ENCODE results near the gene CLCN3.
A peak's percentile ranks its signal among the peaks of the same experiment; 100 is the strongest.

Gene CLCN3

DNA sequence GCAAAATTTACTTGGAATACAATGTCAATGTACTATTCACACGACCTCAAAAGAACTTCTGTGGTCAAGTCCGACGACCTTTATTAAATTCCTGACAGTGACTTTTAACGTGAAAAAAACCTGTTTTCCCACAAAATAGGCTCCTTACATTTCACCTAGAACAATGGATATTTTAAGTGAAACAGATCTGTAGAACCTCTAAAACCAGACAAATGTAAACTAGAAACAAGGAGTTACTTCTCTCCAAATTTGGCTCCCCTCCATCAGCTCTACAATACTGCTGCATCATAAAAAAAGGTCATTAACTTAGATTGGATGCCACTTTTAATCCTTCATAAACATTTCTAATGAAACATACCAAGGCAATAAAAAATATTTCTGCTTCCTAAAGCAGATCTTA lies 9.2 kb upstream of the CLCN3 start:
- no peak for DNase-seq (ENCODE audit: insufficient read length, low spot score)
- TF ChIP-seq, protein P1, sequence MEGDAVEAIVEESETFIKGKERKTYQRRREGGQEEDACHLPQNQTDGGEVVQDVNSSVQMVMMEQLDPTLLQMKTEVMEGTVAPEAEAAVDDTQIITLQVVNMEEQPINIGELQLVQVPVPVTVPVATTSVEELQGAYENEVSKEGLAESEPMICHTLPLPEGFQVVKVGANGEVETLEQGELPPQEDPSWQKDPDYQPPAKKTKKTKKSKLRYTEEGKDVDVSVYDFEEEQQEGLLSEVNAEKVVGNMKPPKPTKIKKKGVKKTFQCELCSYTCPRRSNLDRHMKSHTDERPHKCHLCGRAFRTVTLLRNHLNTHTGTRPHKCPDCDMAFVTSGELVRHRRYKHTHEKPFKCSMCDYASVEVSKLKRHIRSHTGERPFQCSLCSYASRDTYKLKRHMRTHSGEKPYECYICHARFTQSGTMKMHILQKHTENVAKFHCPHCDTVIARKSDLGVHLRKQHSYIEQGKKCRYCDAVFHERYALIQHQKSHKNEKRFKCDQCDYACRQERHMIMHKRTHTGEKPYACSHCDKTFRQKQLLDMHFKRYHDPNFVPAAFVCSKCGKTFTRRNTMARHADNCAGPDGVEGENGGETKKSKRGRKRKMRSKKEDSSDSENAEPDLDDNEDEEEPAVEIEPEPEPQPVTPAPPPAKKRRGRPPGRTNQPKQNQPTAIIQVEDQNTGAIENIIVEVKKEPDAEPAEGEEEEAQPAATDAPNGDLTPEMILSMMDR (IDR thresholded peaks at IDR 0.05; ENCODE audit: insufficient read depth, missing control alignments), result no peak
- FAIRE-seq, result no peak

- TF ChIP-seq, protein P1 (IDR thresholded peaks at IDR 0.05; ENCODE audit: insufficient read depth, missing control alignments), result no peak
- peak; percentile 47 for DNase-seq (ENCODE audit: insufficient read length, low spot score)
- FAIRE-seq, result no peak
These were observed 8.1 kb upstream of the CLCN3 start, which contains the start of gene NEK1 for GRCh38 chr4:169611991-169612870. TSS of gene NEK1 (minus strand) at chr4:169612583. CDS start at chr4:169602630, 9,953 bp downstream.

DNA sequence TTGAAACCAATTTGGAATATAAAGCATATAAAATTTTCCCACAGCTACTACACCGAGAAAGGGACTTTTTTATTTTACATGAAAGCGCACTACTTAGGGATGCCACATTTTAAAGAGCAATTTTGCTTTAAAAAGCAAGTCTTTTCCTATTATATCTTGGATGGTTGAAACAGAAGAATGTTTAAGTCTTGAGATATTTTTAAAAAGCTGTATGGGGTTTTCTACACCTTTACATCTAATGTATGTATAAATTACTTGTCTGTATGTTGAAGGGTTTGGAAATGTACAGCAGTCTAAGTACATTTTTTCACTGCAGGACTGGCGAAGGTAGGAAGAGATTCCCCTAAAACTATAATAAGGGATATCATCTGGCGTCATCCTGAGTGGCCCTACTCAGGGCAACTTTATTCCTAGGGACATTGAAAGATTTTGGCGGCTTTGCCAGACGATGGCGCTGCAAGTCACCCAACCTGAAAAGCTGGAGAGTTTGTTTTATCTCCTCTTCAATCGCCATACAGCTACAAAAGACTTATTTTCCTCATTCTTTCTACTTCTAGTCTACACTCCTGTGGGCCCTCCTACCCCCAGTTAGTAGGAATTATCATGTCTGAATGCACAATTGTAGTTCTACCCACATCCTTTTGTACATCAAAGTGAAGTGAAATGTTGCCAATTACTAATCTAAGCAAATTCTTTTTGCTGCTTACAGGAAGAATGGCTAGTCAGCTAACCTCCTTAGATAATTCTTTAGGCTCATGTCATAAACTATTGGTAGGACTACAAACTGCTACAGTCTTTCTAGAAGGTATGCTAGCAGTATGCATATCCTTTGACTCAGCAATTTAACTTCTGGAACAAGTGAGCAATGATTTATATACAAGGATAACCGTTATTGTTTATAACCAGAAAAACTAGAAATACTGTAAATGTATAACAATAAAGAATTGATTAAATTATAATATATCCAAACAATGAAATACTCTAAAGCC lies 7.2 kb upstream of the CLCN3 start:
- DNase-seq (ENCODE audit: insufficient read length, low spot score) (no peak), FAIRE-seq (no peak)
- TF ChIP-seq, protein P1 (IDR thresholded peaks at IDR 0.05; ENCODE audit: insufficient read depth, missing control alignments), result peak; percentile 86

DNA sequence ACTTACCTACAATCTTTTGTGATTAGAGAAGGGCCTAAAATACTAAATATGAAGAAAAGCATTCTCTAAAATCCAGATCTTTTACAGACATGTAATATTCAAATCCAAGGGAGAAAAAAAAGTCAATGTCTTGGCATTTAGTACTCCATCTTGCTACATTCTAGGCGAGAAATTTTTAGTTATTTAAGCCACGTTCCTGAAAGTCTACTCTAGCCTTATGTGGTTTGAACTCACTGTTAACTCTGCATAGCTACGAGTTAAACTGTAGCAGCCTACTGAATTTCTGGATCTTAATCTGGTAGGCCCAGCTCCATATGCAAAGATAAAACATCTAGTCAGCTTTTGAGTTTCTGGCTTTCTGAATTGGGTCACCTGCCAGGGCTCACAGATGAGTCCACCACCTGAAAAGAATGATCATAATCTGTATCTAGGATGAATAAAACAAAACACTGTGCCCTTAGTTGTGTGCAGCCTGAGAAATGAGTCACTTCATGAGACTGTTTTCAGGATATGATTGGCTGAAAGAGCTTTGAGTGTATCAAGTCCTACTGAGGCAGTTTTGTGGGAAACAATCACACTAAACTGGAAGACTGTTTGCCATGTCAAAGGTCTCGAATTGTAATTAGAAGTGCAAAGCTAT lies 4.8 kb upstream of the CLCN3 start:
- FAIRE-seq (no peak), DNase-seq (ENCODE audit: insufficient read length, low spot score) (no peak)
- TF ChIP-seq, protein P1 (IDR thresholded peaks at IDR 0.05; ENCODE audit: insufficient read depth, missing control alignments), result no peak

DNA sequence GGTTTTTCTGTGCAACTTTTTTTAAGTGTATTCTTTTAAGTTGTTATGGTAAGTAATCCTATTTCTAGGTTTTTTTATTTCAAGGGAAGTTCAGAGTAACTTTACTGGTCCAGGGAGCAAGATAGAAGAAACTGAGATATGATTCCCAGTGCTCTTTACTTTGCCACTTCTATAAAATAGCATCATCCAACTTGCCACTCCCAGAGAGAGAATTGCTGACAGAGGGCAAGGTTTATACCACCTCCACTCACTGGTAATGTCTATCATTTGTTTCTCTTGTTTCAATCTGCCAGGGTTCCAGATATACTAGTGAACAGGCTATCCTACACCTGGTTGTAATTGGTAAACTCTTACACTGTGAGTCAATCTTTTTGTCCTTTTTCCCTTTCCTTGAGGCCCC lies 3.5 kb upstream of the CLCN3 start:
- no peak for DNase-seq (ENCODE audit: insufficient read length, low spot score)
- FAIRE-seq, result no peak
- TF ChIP-seq, protein P1 (IDR thresholded peaks at IDR 0.05; ENCODE audit: insufficient read depth, missing control alignments), result no peak

GRCh38 chr4:169617306-169617705 lies 3.1 kb upstream of the CLCN3 start:
- FAIRE-seq (no peak), DNase-seq (ENCODE audit: insufficient read length, low spot score) (no peak)
- TF ChIP-seq, protein P1 (IDR thresholded peaks at IDR 0.05; ENCODE audit: insufficient read depth, missing control alignments), result no peak
